GM12878 (cell line): Measurements from ENCODE around the gene PPP1R3C. TPM values are rescaled to one million over a fixed set of nuclear protein-coding genes. Genes with fewer than 3 reads are reported as not detected.

Source experiments
- ATAC-seq: fragments of 200-7000 bp; cut with Tn5 transposase; 3 replicates; pipeline ENCODE4 v1.9.1; 2020; ENCODE audit warnings: mild to moderate bottlenecking, moderate library complexity
- Bru-seq: library from RNA; stranded (reverse); fragments of 400-500 nt; gene quantifications from one replicate; lab custom pipeline; 2021; lab: Mats Ljungman, UMichigan
- BruChase-seq, 2 experiments: library from RNA; stranded (reverse); fragments of 400-500 nt; gene quantifications; one replicate each; lab custom pipeline; 2021; lab: Mats Ljungman, UMichigan
- BruUV-seq: library from RNA; stranded (reverse); fragments of 400-500 nt; replicated peaks from 2 replicates; lab custom pipeline; 2021; lab: Mats Ljungman, UMichigan
- CTCF ChIA-PET: fragments of 300-600 bp; sonication (Branson Sonifier 250); formaldehyde crosslinking; extraction: SDS; loops from one replicate; lab custom pipeline; 2021; ENCODE audit warnings: inconsistent platforms; lab: Yijun Ruan, JAX
- POLR2A ChIA-PET: fragments of 350-600 bp; formaldehyde crosslinking; extraction: SDS; loops from one replicate; lab custom pipeline; 2021; ENCODE audit warnings: inconsistent platforms; lab: Charles Lee
- RAD21 ChIA-PET: fragments of 300-600 bp; sonication (Branson Sonifier 250); formaldehyde crosslinking; loops from one replicate; lab custom pipeline; 2023; ENCODE audit warnings: antibody characterized with exemption; ENCODE audit not compliant: unreplicated experiment; lab: Charles Lee
- SMC1A ChIA-PET: fragments of 300-600 bp; sonication (Branson Sonifier 250); formaldehyde crosslinking; loops from one replicate; lab custom pipeline; 2023; ENCODE audit not compliant: unreplicated experiment, uncharacterized antibody; lab: Charles Lee
- DNase-seq: peaks from one replicate; pipeline ENCODE4 v3.0.0-alpha.2; 2011; ENCODE audit warnings: low read depth, low spot score
- FAIRE-seq: peaks from 3 replicates; lab custom pipeline; 2011; peaks lifted over from hg19 to GRCh38; lab: Jason Lieb, UNC
- H2AFZ ChIP-seq: 2 replicates; pipeline ENCODE4 v1.6.0; 2011; ENCODE audit warnings: low read depth, low read length, control low read depth; ENCODE audit not compliant: control insufficient read depth
- H3K27ac ChIP-seq: 2 replicates; pipeline ENCODE4 v1.5.1; 2011; ENCODE audit warnings: control low read depth; ENCODE audit not compliant: control insufficient read depth, insufficient read depth
- H3K27me3 ChIP-seq, 2 experiments: replicated peaks in 1 of 2; 2 replicates each; pipeline versions ENCODE4 v1.6.0 to v1.6.1; 2011; ENCODE audit warnings: low read length in 1 of 2; ENCODE audit not compliant: control insufficient read depth in 2 of 2, insufficient read depth in 2 of 2
- H3K36me3 ChIP-seq, 2 experiments: 2 replicates each; pipeline ENCODE4 v1.5.1; 2011; ENCODE audit warnings: low read length in 1 of 2; ENCODE audit not compliant: control insufficient read depth in 2 of 2, insufficient read depth in 2 of 2
- H3K4me1 ChIP-seq: 2 replicates; pipeline ENCODE4 v1.6.1; 2011; ENCODE audit warnings: mild to moderate bottlenecking, low read length, moderate library complexity, mixed read lengths; ENCODE audit not compliant: control insufficient read depth, insufficient read depth
- H3K4me2 ChIP-seq: 2 replicates; pipeline ENCODE4 v1.6.0; 2011; ENCODE audit warnings: control low read depth; ENCODE audit not compliant: control insufficient read depth, insufficient read depth
- H3K4me3 ChIP-seq: fragments of 200-600 bp; sonication (generic); 2 replicates; pipeline ENCODE4 v1.5.1; 2016
- H3K79me2 ChIP-seq: 2 replicates; pipeline ENCODE4 v1.6.0; 2011; ENCODE audit warnings: low read length; ENCODE audit not compliant: control insufficient read depth, insufficient read depth
- H3K9ac ChIP-seq: 2 replicates; pipeline ENCODE4 v1.8.0; 2011; ENCODE audit warnings: low read length, control low read depth, mixed read lengths; ENCODE audit not compliant: control insufficient read depth, insufficient read depth
- H3K9me3 ChIP-seq: replicated peaks from 3 replicates; pipeline ENCODE4 v1.5.1; 2011; ENCODE audit warnings: mild to moderate bottlenecking, low read length; ENCODE audit not compliant: control insufficient read depth, insufficient read depth
- H4K20me1 ChIP-seq: 2 replicates; pipeline ENCODE4 v1.6.0; 2011; ENCODE audit not compliant: control insufficient read depth, insufficient read depth
- CREB1 ChIP-seq: IDR thresholded peaks from 2 replicates; pipeline ENCODE4 v1.6.1; 2012; ENCODE audit warnings: low read depth, mild to moderate bottlenecking, inconsistent platforms
- FOS ChIP-seq: IDR thresholded peaks from 3 replicates; pipeline ENCODE4 v1.6.1; 2011; ENCODE audit warnings: borderline replicate concordance; ENCODE audit not compliant: insufficient read length; ENCODE audit errors: extremely low read depth
- FOXK2 ChIP-seq: fragments of 450-650 bp; IDR thresholded peaks from 2 replicates; pipeline ENCODE4 v1.6.1; 2017; ENCODE audit warnings: mild to moderate bottlenecking, moderate library complexity
- HDAC6 ChIP-seq: fragments of 200-600 bp; sonication (generic); IDR thresholded peaks from one replicate; pipeline ENCODE4 v1.8.0; 2017; ENCODE audit warnings: antibody characterized with exemption; ENCODE audit not compliant: unreplicated experiment
- KLF5 ChIP-seq: fragments of 450-650 bp; IDR thresholded peaks from 2 replicates; pipeline ENCODE4 v1.6.1; 2014; ENCODE audit warnings: mild to moderate bottlenecking; ENCODE audit not compliant: partially characterized antibody
- LARP7 ChIP-seq: fragments of 450-650 bp; IDR thresholded peaks from 2 replicates; pipeline ENCODE4 v1.6.1; 2017; ENCODE audit warnings: mild to moderate bottlenecking
- PAX5 ChIP-seq: IDR thresholded peaks from 2 replicates; pipeline ENCODE4 v1.6.1; 2011; ENCODE audit warnings: low read depth, low read length, borderline replicate concordance
- ZNF24 ChIP-seq: fragments of 450-650 bp; IDR thresholded peaks from 2 replicates; pipeline ENCODE4 v1.6.1; 2017; ENCODE audit warnings: antibody characterized with exemption, mild to moderate bottlenecking
- WGBS: methylation state at CpG from one replicate; pipeline ENCODE4 v1.1.6; 2016; ENCODE audit warnings: low lambda C conversion rate; ENCODE audit not compliant: insufficient replicate concordance, insufficient coverage; ENCODE audit errors: missing lambda C conversion rate; 5-methylcytosine and 5-hydroxymethylcytosine counted together
- in situ Hi-C: fragments of 300-500 bp; cut with MboI; formaldehyde crosslinking; loops from 9 replicates; pipeline ENCODE4 v1.14.3; 2018; ENCODE audit warnings: mixed read lengths
- intact Hi-C: fragments of 100-400 bp; cut with micrococcal nuclease; formaldehyde crosslinking; loops from one replicate; pipeline ENCODE4 v1.14.2; 2022; ENCODE audit not compliant: unreplicated experiment
- long read RNA-seq, 2 experiments: library from polyadenylated mRNA; unstranded; transcript quantifications; one replicate each; pipeline ENCODE4 v2.0.0, GENCODE V29; 2019 to 2020
- polyA minus RNA-seq, 3 experiments: library from RNA; depleted of rRNA, polyadenylated mRNA; stranded (reverse); fragments of >200 nt; gene quantifications; 2 replicates each; pipeline ENCODE4 v1.2.3, GENCODE V29; 2011
- polyA plus RNA-seq, 11 experiments: library from polyadenylated mRNA; depleted of rRNA in 4 of 11; unstranded in 6 of 11; stranded (reverse) in 5 of 11; fragments of >200 nt; fragmentation: Nextera tagmentation in 4 of 11; fragmentation: Illumina TruSeq in 1 of 11; extraction: Ambion mirVana in 4 of 11; extraction: Trizol in 1 of 11; gene quantifications; 1 replicate in 1 of 11; 2 replicates in 10 of 11; pipeline versions ENCODE4 v1.2.1 to v1.2.3, GENCODE V29; 2011 to 2016; ENCODE audit warnings: inconsistent platforms in 2 of 11, missing spikeins in 2 of 11, low read depth in 1 of 11
- total RNA-seq, 4 experiments: library from RNA; depleted of rRNA in 3 of 4; stranded (reverse); fragments of >200 nt in 3 of 4; fragmentation: Illumina TruSeq in 1 of 4; extraction: Trizol in 1 of 4; gene quantifications; 2 replicates each; pipeline versions ENCODE4 v1.2.1 to v1.2.3, GENCODE V29; 2013 to 2021
- TF ChIP-seq, protein P1 (sequence below): IDR thresholded peaks from 2 replicates; pipeline ENCODE4 v1.6.1; 2011; ENCODE audit warnings: borderline replicate concordance, low read depth, mild to moderate bottlenecking, moderate library complexity, mixed read lengths, low read length; ENCODE audit not compliant: insufficient read depth; ENCODE audit errors: extremely low read length
- TF ChIP-seq, protein P2 (sequence below), 3 experiments: IDR thresholded peaks in 2 of 3; conservative IDR thresholded peaks in 1 of 3; 2 replicates each; pipeline ENCODE4 v1.5.1; 2011; ENCODE audit warnings: low read depth in 3 of 3, low read length in 3 of 3, mild to moderate bottlenecking in 3 of 3, control low read depth in 2 of 3, moderate library complexity in 2 of 3, inconsistent platforms in 1 of 3, mixed read lengths in 1 of 3; ENCODE audit not compliant: control insufficient read depth in 2 of 3, insufficient read depth in 1 of 3; ENCODE audit errors: extremely low read depth in 1 of 3
- TF ChIP-seq, protein P3 (sequence below): IDR thresholded peaks from 2 replicates; pipeline ENCODE4 v1.6.1; 2012; ENCODE audit warnings: low read depth, low read length, improper control_type of control experiment
- TF ChIP-seq, protein P4 (sequence below): fragments of 450-650 bp; IDR thresholded peaks from 2 replicates; pipeline ENCODE4 v1.6.1; 2017; ENCODE audit warnings: mild to moderate bottlenecking

Gene PPP1R3C
- not detected in 2 replicates for total RNA-seq (2013; cell fraction: nucleolus; rRNA removed)
- total RNA-seq (2014; rRNA removed) (not detected in 2 replicates), total RNA-seq (2014; rRNA removed; fragmentation: Illumina TruSeq; extraction: Trizol) (not detected in 2 replicates), total RNA-seq (2021) (0.16 TPM in 1 of 2 replicates, not detected in the other), polyA plus RNA-seq (2011; rRNA removed) (0.03 TPM in 1 of 2 replicates, not detected in the other), polyA plus RNA-seq (2014; fragmentation: Illumina TruSeq; extraction: Trizol) (0.01 and 0.08 TPM in 2 replicates), polyA plus RNA-seq (2014; fragmentation: Nextera tagmentation; extraction: Ambion mirVana) (not detected), polyA plus RNA-seq (2014; rRNA removed) (not detected in 2 replicates), polyA plus RNA-seq (2016; fragmentation: Nextera tagmentation; extraction: Ambion mirVana) (under 1 TPM; 0.05 to 0.08 TPM), polyA minus RNA-seq (2011; rRNA and poly(A)+ RNA removed) (0.05 TPM in 1 of 2 replicates, not detected in the other), Bru-seq, nascent RNA (not detected), BruChase-seq, experiment 1, labeled RNA remaining after a 6-hour chase (not detected), BruChase-seq, experiment 2, labeled RNA remaining after a 2-hour chase (percentile 13 among the genes with signal in this experiment)
- not detected for polyA plus RNA-seq (2011; ENCODE audit: low read depth)
- not detected in 2 replicates for polyA plus RNA-seq (2011; cell fraction: cytosol; rRNA removed)
- polyA plus RNA-seq (2011; cell fraction: nucleus; rRNA removed): not detected in 2 replicates
- 0.05 and 0.44 TPM in 2 replicates for polyA plus RNA-seq (2012)
- polyA minus RNA-seq (2011; cell fraction: cytosol; rRNA and poly(A)+ RNA removed): not detected in 2 replicates
- polyA minus RNA-seq (2011; cell fraction: nucleus; rRNA and poly(A)+ RNA removed): not detected in 2 replicates
- long read RNA-seq, experiment 1: 0 reads
- long read RNA-seq, experiment 2: 0 reads

DNA sequence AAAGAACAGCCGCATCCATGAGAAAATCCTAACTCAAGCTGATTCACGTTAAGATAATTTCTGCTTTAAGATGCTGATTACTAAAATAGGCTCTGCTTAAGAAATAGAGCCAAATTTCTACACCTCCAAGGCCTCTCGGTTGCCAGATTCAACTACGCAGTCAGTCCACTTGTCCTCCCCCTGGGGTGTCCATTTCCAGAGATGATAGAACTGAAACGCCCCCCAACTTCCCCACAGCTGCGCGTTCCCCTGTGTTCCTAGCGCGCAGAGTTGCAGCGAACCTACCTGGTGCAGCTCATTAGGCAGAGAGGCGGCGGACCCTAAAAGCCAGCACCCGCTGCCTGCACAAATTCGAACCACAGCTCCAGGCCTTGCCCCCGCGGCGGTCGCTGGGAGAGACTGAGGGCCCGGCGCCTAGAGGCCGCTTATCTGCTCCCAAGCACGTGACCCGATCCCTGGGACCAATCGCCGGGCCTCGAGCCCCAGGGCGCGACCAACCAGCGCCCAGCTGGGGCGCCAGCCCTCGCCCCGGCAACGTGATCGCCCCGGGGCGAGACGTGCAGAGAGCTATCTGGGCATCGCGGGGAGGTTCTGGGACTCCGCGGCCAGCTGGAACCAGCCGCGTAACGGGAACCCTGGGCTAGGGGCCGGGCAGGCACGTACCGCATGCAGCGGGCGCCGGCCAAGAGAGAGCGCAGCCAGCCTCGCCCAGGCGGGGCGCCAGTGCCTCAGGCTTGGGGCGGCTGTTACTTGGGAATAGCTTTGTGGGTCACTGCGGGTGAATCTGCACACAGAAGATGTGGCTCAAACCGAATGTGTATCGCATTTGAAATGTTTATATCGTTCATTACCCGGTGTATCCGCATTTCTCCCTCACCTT is at the start of gene PPP1R3C:
PPP1R3C (minus strand) TSS at position 401 of the 880 bp plus-strand sequence; CDS start at position 299, 102 bp downstream.
- in situ Hi-C loops (no loop called here), intact Hi-C loops (loop anchor here (10.0 kb wide), 1 partner anchor 748 kb away; no protein-coding TSS in a partner anchor)
- Histone ChIP-seq H3K9ac (no peak within 1 kb of the TSS), H3K36me3 (no peaks in the 10 kb centered on the region), H3K79me2 (no peaks in the 10 kb centered on the region), H3K4me2 (peak within 1 kb of the TSS; percentile 79), H3K9me3 (no peaks in the 10 kb centered on the region; the same call in 2 of the 3 replicates), H2AFZ (peak within 1 kb of the TSS; percentile 38), H3K4me3 (peak within 1 kb of the TSS; percentile 36; the same call in 1 of the 2 replicates), H3K4me1 (no peaks in the 10 kb centered on the region), H3K27me3 (peaks cover 3 to 7% of the 10 kb centered on the region in 2 experiments; a peak in 3 of 4 replicates), H4K20me1 (no peaks in the 10 kb centered on the region), H3K27ac (no peak within 1 kb of the TSS)
- FAIRE-seq: no peak
- POLR2A ChIA-PET: interaction anchor here (0.6 kb wide), 1 partner anchor 332 kb away, joined by 3 read pairs; no protein-coding TSS in a partner anchor
- WGBS: 35% methylated on average over 57 of the region's 61 CpGs
- BruUV-seq: no TSS peak
- peak; percentile 43 for ATAC-seq
- no peak for DNase-seq
- CTCF ChIA-PET: interaction anchor here (0.7 to 4.3 kb wide), 9 partner anchors 11 to 337 kb away, joined by 3 to 36 read pairs (median 3); no protein-coding TSS in a partner anchor
- RAD21 ChIA-PET: interaction anchor here (1.5 to 3.5 kb wide), 2 partner anchors 246 to 334 kb away, joined by 3 to 29 read pairs; no protein-coding TSS in a partner anchor
- SMC1A ChIA-PET: interaction anchor here (1.1 kb wide), 1 partner anchor 140 kb away, joined by 3 read pairs; no protein-coding TSS in a partner anchor
- TF ChIP-seq FOS: no peak
- TF ChIP-seq CREB1: no peak
- TF ChIP-seq ZNF24: no peak
- TF ChIP-seq, protein P1, sequence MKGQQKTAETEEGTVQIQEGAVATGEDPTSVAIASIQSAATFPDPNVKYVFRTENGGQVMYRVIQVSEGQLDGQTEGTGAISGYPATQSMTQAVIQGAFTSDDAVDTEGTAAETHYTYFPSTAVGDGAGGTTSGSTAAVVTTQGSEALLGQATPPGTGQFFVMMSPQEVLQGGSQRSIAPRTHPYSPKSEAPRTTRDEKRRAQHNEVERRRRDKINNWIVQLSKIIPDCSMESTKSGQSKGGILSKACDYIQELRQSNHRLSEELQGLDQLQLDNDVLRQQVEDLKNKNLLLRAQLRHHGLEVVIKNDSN: peak; percentile 70
- no peak for TF ChIP-seq KLF5
- TF ChIP-seq LARP7: no peak
- no peak for TF ChIP-seq FOXK2
- TF ChIP-seq, protein P2, sequence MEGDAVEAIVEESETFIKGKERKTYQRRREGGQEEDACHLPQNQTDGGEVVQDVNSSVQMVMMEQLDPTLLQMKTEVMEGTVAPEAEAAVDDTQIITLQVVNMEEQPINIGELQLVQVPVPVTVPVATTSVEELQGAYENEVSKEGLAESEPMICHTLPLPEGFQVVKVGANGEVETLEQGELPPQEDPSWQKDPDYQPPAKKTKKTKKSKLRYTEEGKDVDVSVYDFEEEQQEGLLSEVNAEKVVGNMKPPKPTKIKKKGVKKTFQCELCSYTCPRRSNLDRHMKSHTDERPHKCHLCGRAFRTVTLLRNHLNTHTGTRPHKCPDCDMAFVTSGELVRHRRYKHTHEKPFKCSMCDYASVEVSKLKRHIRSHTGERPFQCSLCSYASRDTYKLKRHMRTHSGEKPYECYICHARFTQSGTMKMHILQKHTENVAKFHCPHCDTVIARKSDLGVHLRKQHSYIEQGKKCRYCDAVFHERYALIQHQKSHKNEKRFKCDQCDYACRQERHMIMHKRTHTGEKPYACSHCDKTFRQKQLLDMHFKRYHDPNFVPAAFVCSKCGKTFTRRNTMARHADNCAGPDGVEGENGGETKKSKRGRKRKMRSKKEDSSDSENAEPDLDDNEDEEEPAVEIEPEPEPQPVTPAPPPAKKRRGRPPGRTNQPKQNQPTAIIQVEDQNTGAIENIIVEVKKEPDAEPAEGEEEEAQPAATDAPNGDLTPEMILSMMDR (IDR thresholded peaks at IDR 0.05 in 2 of 3, conservative IDR thresholded peaks at IDR 0.05 in 1 of 3; ENCODE audit: control insufficient read depth in 2 of 3, extremely low read depth in 1 of 3, insufficient read depth in 1 of 3, low read depth in 3 of 3, low read length in 3 of 3): 0 out of 6 replicates have a peak, but pooled peaks of 1 of the 3 experiments have one; percentile 4
- no peak for TF ChIP-seq PAX5
- TF ChIP-seq, protein P3, sequence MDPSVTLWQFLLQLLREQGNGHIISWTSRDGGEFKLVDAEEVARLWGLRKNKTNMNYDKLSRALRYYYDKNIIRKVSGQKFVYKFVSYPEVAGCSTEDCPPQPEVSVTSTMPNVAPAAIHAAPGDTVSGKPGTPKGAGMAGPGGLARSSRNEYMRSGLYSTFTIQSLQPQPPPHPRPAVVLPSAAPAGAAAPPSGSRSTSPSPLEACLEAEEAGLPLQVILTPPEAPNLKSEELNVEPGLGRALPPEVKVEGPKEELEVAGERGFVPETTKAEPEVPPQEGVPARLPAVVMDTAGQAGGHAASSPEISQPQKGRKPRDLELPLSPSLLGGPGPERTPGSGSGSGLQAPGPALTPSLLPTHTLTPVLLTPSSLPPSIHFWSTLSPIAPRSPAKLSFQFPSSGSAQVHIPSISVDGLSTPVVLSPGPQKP: no peak
- TF ChIP-seq HDAC6: no peak
- TF ChIP-seq, protein P4, sequence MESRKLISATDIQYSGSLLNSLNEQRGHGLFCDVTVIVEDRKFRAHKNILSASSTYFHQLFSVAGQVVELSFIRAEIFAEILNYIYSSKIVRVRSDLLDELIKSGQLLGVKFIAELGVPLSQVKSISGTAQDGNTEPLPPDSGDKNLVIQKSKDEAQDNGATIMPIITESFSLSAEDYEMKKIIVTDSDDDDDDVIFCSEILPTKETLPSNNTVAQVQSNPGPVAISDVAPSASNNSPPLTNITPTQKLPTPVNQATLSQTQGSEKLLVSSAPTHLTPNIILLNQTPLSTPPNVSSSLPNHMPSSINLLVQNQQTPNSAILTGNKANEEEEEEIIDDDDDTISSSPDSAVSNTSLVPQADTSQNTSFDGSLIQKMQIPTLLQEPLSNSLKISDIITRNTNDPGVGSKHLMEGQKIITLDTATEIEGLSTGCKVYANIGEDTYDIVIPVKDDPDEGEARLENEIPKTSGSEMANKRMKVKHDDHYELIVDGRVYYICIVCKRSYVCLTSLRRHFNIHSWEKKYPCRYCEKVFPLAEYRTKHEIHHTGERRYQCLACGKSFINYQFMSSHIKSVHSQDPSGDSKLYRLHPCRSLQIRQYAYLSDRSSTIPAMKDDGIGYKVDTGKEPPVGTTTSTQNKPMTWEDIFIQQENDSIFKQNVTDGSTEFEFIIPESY: no peak
